ENCODE measurements around the gene LHFPL3.
"Not testable (repeated sequence)": the region's sequence is repeated elsewhere in the genome, so short reads cannot be mapped to it uniquely, and the experiment has no call there.

Gene LHFPL3

GRCh38 chr7:104328296-104328969 is at the start of gene LHFPL3:
Gene LHFPL3 (plus strand): TSS chr7:104328603.
- DNase-seq: no peak

DNA sequence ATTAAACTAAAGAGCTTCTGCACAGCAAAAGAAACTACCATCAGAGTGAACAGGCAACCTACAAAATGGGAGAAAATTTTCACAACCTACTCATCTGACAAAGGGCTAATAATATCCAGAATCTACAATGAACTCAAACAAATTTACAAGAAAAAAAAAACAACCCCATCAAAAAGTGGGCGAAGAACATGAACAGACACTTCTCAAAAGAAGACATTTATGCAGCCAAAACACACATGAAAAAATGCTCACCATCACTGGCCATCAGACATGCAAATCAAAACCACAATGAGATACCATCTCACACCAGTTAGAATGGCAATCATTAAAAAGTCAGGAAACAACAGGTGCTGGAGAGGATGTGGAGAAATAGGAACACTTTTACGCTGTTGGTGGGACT is 46.7 kb upstream of the LHFPL3 start:
- DNase-seq: not testable (repeated sequence)

DNA sequence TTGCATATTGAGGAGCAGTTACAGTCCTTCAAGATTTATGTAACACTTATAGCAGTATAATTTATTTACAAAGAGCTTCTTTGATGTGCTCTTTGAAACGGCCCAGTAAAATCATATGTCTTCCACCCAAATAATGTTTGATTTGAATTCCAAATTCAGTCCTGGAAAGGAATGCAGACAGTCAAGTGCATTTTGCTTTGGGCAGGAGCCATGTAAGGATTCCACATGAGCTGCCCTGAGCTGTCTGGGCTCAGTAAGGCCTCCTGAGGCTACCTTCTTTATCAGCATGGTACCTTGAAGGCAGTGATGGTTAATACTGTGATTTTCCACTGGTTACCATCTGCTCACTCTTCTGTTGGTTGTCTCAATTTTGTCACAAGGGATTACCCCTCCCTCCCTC is 41.6 kb upstream of the LHFPL3 start:
- DNase-seq: no peak

GRCh38 chr7:104288137-104288536 is 40.3 kb upstream of the LHFPL3 start:
- no peak for DNase-seq

DNA sequence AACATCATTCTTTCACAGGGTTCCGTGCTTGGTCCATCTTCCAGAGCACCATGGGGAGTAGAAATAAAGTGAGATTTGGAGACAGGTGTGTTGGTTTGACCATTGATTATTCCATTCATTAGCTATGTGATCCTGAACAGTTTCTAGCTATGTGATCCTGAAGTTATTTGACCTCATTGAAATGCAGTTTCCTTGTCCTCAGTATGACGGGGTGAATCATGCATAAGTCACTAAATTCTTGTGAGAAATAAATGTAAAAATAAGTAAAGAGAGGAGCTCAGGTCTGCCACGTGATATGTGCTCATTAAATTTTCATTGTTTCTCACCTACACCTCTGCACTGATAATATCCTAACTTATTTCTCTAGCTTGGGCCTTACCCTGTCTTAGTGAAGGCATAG is 34.1 kb upstream of the LHFPL3 start:
- DNase-seq: no peak

DNA sequence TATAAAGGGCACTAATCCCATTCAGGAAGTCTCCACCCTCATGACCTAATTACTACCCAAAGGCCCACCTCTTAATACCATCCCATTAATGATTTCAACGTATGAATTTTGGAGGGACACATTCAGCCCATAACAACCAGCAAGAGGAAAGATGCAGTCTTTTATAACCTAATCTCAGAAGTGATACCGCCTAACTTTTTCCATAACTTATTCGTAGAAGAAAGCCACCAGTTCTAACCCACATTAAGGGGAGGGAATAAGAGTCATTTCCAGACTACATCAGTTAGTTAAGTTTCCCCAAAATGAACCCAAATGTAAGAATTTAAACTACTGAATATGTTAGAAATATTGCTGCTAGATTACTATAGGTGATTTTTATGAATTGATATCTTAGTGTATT is 32.1 kb upstream of the LHFPL3 start:
- DNase-seq: no peak

DNA sequence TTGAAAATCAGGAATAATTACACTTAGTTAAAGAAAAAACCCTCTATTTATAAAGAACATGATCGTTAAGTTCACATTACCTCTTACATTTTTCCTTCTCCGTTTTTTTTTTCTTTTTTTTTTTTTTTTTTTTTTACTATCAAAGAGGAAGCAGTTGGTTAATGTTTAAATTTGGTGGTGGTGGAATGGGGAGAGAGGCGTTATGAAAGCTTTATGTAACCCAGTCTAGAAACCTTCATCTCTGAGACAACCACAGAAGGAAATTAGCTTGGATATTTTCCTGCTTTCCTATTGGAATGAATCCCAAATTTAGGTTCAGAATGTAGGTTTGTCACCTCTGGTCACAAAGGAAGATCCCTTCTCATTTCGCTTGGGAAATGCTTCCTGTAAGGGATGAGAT is 31.5 kb upstream of the LHFPL3 start:
- no peak for DNase-seq

DNA sequence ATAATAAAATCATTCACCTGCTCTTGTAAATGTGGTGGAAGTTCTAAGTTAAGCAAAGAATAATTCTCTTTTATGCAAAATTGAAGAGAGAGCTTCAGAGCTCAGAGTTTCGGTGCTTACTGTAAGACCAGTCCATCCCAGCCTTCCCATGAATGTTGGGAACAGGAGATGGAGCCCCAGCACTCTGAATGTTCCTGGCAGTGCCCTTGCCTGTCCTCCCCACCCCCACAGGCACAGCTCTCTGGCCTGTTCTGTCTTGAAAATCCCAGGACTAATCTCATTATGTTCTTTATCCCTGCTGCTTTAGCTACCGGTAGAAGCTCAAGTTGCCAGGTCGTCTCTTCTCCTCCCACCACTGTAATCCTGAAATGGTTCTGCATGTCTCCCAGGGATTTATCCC is 29.1 kb upstream of the LHFPL3 start:
- no peak for DNase-seq

DNA sequence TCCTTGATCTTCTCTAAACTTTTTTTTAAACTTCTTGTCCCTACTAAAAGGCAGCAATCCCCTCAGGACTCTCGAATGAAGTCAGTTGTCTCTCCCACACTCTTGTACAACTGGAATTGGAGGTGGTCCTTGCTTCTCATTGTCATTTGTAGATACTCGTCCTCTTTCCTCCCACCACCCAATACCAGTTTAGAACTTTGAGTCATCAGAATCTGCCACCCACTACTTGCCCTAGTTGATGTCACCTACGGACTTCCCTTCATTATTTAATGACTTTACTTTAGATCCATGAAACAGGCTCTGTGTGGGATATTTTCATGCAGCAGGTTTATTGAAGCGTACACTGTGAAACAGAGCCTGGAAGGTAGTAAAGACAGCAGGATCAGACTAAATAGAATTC is 28.6 kb upstream of the LHFPL3 start:
- DNase-seq: no peak

GRCh38 chr7:104306793-104307192 is 21.6 kb upstream of the LHFPL3 start:
- DNase-seq: no peak

- DNase-seq: no peak
Measured at GRCh38 chr7:104317948-104318629, 10.3 kb upstream of the LHFPL3 start.

GRCh38 chr7:104327534-104327933 is 869 bp upstream of the LHFPL3 start:
- no peak for DNase-seq

GRCh38 chr7:104327938-104328295 is 486 bp upstream of the LHFPL3 start:
- no peak for DNase-seq

DNA sequence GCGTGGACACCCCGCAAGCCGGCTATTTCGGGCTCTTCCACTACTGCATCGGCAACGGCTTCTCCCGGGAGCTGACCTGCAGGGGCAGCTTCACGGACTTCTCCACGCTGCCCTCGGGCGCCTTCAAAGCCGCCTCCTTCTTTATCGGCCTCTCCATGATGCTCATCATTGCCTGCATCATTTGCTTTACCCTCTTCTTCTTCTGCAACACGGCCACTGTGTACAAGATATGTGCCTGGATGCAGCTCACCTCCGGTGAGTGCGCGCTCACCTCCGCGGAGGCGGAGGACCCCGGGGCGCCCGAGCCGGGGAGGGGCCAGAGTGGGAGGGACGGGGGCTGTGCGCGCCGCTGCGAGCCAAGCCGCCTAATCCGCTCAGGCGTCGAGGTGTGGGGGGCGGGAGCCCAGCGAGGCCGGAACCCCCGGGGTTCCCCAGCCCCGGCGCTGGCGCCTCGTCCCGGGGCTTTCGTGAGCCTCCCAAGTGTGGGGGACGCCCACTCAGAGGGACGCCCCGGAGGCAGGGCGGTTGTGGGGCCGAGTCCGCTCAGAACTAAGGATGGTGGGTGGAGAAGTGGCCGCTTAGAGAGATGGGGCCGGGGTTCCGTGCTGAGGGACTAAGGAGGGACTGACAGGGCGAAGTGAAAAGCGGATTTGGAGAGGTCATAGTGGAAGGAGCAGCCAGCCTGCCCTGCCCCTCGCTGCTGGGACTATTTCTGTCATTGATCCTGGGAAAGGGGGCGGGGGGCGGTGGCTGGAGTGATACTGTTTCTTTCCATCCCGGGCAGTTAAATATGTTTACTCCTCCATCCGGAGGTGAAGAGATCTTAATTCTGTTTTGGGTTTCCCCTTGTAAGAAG is 795 bp downstream of the LHFPL3 start:
- no peak for DNase-seq

DNA sequence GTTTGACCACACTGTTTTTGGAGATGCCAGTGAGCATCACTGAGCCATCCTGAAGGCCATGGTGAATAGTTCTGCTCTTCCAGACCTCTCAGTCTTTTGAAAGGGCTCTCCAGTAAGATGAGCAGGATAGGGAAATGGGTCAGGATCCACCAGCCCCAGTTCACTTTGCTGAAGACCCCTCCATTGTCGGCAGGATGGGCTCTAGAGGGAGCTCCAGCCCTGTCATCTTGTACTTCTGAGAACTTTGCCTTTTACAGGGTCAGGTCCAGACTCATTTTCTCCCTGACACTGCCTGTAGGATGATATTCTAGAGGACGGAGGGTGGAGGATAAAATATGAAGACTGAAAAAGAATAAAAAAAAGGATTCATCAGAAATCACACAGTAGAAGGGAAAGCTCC is 13.1 kb downstream of the LHFPL3 start:
- DNase-seq: no peak

DNA sequence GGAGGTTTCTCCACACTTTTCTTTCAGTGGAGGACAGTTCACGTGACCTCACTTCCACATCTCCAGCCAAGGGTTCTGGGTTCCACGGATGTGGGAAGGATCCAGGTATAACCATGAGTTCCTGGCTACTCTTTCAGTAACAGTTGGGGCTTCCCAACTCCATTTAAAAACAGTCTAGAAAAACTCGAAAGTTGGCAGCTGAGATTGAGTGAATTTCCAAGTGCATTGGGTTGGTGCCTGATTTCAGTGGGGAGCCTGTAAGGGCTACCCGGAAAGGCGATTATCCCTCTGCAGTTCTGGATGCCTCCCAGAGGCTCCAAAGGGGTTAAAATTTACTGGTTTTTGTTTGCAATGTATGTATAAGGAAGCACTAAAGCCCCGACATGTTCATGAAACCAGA is 24.3 kb downstream of the LHFPL3 start:
- DNase-seq: no peak

DNA sequence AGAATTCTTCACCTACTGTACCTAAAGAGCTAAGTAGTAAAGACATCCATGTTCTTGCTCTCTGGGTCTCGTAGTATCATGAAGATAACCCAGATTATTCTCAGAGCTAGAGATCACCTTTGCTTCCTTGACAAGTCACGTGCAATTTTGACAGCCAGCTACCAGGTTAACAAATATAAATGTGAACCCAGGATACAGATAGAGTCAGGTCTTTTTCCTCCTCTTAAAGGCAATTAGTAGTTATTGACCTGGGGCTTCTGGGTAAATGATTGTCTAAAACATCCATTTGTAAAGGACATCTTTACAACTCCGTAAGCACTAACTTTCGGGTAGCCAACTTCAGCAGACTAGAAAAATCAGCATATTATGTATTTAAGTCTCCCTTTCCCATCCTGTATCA is 28.8 kb downstream of the LHFPL3 start:
- no peak for DNase-seq

DNA sequence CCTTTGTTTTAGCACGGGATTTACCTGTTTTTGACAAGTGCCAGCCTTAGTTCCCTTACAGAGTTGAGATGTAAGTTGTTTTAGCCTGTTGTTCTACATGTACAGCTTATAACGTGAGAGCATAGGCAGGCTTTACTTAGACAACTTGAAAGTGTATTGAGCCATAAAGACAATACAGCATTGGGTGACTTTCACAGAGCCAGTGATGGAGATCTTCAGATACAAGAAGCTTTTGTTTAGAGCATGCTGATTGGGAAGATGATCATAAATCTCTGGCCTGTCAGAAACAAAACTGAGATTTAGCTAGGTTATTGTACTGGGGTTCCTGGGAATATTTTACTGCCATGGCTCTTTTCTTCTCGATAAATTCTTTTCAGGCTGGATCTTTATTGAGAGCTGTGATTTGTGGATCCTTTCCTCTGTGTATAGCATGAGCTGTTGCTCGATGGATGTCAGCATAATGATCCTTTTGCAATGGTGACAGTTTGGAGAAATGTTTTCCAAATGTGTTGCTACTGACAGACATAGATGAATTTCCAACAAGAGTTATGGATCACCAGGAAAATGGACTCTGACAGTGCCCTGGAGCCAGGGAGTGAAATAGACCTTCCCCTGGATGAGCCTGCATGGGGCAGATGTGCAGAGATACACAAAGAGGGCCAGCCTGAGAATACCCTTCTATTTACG is 30.2 kb downstream of the LHFPL3 start:
- DNase-seq: no peak

DNA sequence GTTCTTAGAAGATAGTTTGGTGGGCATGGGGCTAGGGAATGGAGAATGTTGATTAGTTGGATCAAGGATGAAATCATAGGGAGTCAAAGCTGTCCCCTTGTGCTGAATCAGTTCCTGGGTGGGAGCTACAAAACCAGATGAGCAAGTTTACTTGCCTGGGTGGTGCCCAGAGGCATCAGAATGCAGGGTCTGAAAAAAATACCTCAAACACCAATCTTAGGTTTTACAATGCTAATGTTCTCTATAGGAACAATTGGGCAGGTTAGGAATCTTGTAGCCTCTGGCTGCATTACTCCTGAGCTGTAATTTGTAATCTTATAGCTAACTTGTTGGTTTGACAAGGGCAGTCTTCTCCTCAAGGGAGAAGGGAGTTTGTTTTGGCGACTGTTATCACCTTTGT is 34.4 kb downstream of the LHFPL3 start:
- no peak for DNase-seq

- DNase-seq: no peak
Measured at GRCh38 chr7:104363355-104363754, 35.0 kb downstream of the LHFPL3 start.

DNA sequence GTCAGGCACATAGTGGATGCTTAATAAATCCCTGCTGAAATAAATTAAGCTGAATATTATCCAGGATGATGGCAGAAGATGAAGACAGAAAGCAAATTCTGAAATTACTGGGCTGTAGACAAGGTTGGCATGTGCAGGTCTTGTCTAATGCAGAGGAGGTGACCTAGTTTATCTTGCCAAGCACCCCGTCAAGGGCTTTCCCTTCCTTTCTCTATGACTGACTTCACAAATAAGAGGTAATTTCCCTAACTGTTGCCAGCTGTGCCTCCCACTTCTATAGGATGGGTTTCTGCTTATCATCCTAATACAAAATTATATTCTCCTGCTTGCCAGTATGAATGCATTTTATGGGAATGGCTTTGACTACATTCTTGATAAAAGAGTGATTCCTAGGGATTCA is 38.0 kb downstream of the LHFPL3 start:
- DNase-seq: no peak

DNA sequence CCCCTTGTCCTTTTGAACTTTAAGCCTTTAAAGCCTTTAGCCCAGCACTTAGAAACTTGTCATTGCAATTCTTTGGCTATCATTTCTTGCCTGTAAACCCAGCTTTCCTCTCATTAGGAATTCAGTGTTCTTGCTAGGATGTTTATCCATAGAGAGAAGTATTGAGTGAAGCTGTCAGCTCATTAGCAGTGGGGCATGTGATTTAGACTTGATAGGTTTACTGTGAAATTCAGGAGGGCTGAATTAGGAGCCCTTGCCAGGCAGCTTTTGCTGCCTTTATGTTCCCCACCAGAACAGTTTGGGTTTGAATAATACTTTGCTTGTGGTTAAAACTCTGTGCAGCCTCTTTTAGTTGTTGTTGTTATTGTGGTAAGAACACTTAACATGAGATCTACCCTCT is 39.5 kb downstream of the LHFPL3 start:
- DNase-seq: no peak

- DNase-seq: no peak
Measured at GRCh38 chr7:104371216-104371979, 43.0 kb downstream of the LHFPL3 start.

Measured in activated naive CD4-positive, alpha-beta T cell (primary cell).